Suppressor macrophage treated with lipopolysaccharide for 1 hour (primary cell): Measurements from ENCODE around the gene DET1.
"Not testable (repeated sequence)": the region's sequence is repeated elsewhere in the genome, so short reads cannot be mapped to it uniquely, and the experiment has no call there.

ENCODE experiments used
- DNase-seq, 3 donors: peaks; one replicate each; pipeline ENCODE4 v3.0.0-alpha.2; 2020 to 2022

Gene DET1

GRCh38 chr15:88491158-88491557 lies 55.3 kb downstream of the DET1 start:
- DNase-seq = no peak

DNA sequence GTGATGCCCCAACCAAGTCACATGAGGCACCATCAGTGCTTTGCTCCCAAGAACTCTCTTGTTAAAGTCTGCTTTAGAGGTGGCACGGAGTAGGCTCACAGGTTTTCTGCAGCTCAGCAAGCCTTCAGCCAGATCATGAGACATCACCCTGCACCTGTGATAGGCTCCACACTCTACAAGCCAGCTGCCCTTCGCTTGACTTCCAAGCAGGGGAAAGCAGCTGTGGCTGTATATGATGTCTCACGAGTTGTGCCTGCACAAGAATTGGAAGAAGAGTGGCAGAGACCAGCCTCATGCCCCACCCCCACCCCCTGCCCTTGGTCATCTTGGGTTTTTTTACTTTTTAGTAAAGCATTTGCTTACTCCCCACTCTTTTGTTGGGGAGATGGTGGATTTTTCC lies 56.4 kb downstream of the DET1 start:
- no peak for DNase-seq

DNA sequence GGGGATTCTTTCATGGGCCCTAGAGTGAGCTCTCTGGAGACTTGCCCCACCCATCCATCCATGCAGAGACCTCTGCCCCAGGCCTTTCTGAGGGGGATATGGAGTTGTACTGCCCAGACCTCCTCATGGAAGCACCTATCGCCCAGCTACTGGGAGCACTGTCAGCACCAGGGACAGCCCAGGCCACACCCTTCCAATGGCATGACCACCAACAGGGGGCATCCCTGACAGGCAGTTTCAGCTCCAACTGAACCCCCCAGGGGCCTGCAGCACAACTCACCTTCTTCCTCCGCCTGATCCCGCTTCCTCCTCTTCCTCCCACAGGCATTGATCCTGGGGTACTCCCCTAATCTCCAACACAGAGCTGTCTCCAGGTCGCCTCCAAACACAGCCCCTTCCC lies 57.2 kb downstream of the DET1 start:
- DNase-seq = no peak

- no peak for DNase-seq
Observed at GRCh38 chr15:88487796-88488523, 58.5 kb downstream of the DET1 start.

DNA sequence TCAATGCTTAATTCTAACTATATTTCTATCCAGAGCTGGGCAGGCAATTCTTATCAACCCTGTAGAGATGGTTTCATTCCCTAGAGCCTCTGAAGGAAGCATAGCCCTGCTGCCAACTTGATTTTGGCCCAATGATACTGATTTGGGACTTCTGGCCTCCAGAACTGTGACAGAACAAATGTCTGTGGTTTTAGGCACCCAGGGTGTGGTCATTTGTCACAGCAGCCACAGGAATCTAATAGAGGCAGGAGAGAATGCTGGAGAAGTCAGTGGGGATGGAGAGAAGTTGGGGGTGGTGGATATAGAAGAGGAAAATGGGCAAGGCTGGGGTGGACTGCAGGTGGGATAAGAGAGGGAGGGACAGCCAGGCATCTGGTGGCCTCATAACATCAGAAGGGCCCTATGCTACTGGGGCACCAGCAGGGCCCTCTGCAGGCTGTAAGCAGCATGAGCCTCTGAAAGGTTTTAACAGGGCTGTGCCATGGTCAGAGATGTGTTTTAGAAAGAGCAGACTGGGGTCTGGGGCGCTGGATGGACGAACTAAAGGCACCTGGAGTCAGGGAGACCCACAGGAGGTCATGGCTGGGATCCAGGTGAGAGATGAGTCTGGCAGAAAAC lies 59.2 kb downstream of the DET1 start:
- DNase-seq = no peak

GRCh38 chr15:88484682-88485331 lies 61.7 kb downstream of the DET1 start:
- no peak for DNase-seq

GRCh38 chr15:88482263-88482662 lies 64.2 kb downstream of the DET1 start:
- no peak for DNase-seq

DNA sequence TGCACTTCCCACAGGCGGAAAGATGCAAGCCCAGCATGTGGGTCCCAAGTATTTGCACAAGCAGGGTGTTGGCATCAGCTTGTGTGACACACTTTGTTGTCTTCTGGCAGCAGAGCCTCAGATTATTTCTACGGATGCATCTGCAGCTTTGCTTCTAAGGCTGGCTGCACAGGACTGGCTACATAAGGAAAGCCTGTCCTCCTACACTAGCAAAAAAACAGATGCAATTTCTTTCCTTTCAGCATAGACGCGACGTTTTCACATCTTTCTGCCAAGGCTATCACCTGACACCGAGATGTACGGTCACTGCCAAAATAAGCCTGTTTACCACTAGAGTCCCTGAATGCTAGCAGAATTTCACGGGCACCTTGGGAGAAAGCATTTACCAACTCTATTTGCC lies 65.5 kb downstream of the DET1 start:
- no peak for DNase-seq

DNA sequence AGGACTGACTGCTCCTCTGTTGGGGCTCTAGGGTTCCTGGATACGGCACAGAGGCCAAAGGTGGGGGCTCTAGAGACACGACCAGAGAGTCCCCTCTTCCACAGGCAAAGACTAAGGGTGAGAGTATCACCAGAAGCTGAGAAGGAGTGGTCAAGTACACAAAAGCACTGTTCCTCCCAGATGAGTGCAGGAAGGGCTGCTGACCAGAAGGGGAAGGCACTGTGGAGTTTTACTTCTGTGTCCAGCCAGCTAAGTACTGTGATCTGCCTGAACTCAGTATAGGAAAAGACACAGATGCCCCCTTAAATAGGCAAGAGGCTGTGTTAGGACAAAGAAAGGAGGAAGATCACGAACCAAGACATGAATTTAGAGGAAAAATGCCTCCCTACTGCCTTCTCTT lies 67.3 kb downstream of the DET1 start:
- DNase-seq = no peak

GRCh38 chr15:88477904-88478303 lies 68.6 kb downstream of the DET1 start:
- DNase-seq = no peak

GRCh38 chr15:88477126-88477525 lies 69.4 kb downstream of the DET1 start:
- no peak for DNase-seq

DNA sequence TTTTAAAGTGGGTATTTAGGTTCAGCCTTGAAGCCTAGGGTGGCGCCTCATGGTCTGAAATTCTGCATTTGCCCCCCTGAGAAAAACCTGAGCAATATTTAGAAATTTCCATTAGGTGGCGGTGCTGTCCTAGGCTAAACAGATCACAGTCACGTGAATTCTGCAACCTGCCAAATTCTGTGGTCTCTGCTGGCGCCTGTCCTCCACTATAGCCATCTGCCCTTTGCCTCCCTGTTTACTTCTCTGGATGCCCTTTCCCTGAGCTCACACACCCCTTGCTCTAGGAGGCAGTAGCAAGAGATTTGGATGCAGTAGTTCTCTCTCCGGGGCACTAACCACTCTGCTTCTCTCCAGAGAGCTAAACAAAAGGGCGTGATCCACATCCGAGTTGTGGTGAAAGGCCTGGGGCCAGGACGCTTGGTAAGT lies 69.8 kb downstream of the DET1 start:
- peak; percentile 27 to 40 (median 34) for DNase-seq

GRCh38 chr15:88473661-88474293 lies 72.7 kb downstream of the DET1 start:
- DNase-seq = not testable (repeated sequence)

GRCh38 chr15:88472225-88472624 lies 74.3 kb downstream of the DET1 start:
- DNase-seq = no peak

GRCh38 chr15:88470625-88471372 lies 75.7 kb downstream of the DET1 start:
- DNase-seq = no peak

DNA sequence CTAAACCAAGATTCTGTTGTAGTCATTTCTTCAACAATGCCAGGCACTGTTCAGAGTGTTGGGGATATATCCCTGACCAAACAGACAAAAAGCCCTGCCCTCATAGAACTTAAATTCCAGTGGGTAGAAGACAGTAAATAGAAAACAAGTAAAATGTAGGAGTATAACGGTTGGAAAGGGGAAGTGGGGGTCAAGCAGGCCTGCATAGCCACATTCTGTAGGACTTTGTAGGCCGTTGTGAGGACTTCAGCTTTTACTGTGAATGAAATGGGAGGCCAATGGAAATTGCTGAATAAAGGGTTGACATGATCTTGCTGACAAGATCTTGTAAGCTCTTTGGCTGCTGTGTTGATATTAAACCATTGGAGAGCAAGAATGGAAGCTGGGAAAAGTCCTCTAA lies 77.2 kb downstream of the DET1 start:
- no peak for DNase-seq

GRCh38 chr15:88468721-88469120 lies 77.8 kb downstream of the DET1 start:
- not testable (repeated sequence) for DNase-seq

- DNase-seq = peak in 1 of 3 donors; percentile 21
Observed at GRCh38 chr15:88467935-88468528, 78.4 kb downstream of the DET1 start.

DNA sequence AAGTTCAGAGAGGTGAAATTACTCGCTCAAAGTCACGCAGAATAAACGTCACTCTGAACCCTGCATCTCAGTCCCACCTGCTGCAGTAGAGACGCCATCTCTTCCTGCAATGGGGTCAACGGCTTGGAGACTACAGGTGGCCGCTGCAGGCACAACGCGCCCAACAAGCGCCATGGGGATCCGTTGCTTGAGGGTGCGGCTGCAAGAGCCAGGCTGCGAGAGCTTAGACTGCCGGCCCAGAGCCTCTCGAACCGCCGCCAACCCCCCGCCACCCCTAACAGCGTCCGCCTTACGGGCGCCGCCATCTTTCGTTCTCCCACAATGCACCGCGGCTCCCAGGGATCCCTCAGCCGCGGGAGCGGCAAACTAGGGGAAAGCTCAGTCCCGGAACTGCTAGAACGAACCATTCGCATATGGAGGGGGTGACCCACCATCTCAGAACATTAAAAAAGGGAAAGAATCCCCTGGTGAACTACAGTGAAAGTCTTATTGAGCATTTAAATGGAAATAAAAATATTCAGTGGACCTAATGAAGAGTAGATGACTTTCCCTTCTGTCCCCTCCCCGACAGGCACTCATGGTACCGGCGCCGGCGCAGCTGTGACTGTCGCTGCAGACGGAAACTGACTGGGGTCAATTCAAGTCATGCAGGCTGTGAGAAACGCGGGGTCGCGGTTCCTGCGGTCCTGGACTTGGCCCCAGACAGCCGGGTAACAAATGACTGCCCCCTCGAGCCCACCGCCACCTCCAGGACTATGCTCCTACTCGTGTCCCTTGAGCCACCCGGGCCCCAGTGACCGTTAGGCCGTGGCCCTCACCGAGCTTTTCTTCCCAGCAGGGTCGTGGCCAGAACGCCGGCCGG lies 79.2 kb downstream of the DET1 start, which contains the start of the genes MRPL46 and MRPS11:
Gene MRPL46 (minus strand): TSS at position 316 of the 862 bp plus-strand sequence. CDS start 11 bp downstream, at position 305.
Gene MRPS11 (plus strand): TSS at position 636 of the 862 bp plus-strand sequence. CDS start 10 bp downstream, at position 646.
- DNase-seq = peak; percentile 92 to 96 (median 95)

GRCh38 chr15:88465633-88466224 lies 80.8 kb downstream of the DET1 start:
- DNase-seq = peak; percentile 76 to 88 (median 76)
